CD14-positive monocyte (primary cell): ENCODE results near the gene POLG. TPM values are rescaled to one million over a fixed set of nuclear protein-coding genes. Genes with fewer than 3 reads are reported as not detected.

Experiments used
- DNase-seq, 3 donors: peaks; one replicate each; pipeline ENCODE4 v3.0.0-alpha.2; 2011 to 2022
- H2AFZ ChIP-seq: 2 replicates; pipeline ENCODE4 v1.6.0; 2012; ENCODE audit warnings: mild to moderate bottlenecking, low read depth, low read length, inconsistent platforms; ENCODE audit not compliant: insufficient read depth, poor library complexity, severe bottlenecking
- H3K27ac ChIP-seq, 2 donors: 1 replicate in 1 of 2; 2 replicates in 1 of 2; pipeline ENCODE4 v1.5.1; 2012 to 2013; ENCODE audit warnings: low read length in 2 of 2, control low read depth in 1 of 2, inconsistent platforms in 1 of 2, low read depth in 1 of 2, mild to moderate bottlenecking in 1 of 2
- H3K27me3 ChIP-seq, 2 donors: one replicate each; pipeline versions ENCODE4 v1.6.0 to v1.6.1; 2011 to 2013; ENCODE audit warnings: low read length in 2 of 2; ENCODE audit not compliant: control insufficient read depth in 2 of 2, insufficient read depth in 2 of 2
- H3K36me3 ChIP-seq, 2 donors: replicated peaks in 1 of 2; 1 replicate in 1 of 2; 2 replicates in 1 of 2; pipeline versions ENCODE4 v1.5.1 to v1.6.1; 2012 to 2013; ENCODE audit warnings: low read length in 2 of 2, control low read depth in 1 of 2, inconsistent platforms in 1 of 2, mild to moderate bottlenecking in 1 of 2; ENCODE audit not compliant: insufficient read depth in 2 of 2, control insufficient read depth in 1 of 2
- H3K4me1 ChIP-seq, 2 donors: 1 replicate in 1 of 2; 2 replicates in 1 of 2; pipeline versions ENCODE4 v1.5.1 to v1.6.1; 2012 to 2013; ENCODE audit warnings: low read length in 2 of 2, control low read depth in 1 of 2, inconsistent platforms in 1 of 2, mild to moderate bottlenecking in 1 of 2, moderate library complexity in 1 of 2; ENCODE audit not compliant: insufficient read depth in 2 of 2, control insufficient read depth in 1 of 2
- H3K4me2 ChIP-seq: replicated peaks from 2 replicates; pipeline ENCODE3; 2012; ENCODE audit warnings: low read length, moderate library complexity, mild to moderate bottlenecking; ENCODE audit not compliant: poor library complexity, severe bottlenecking; ENCODE audit errors: extremely low read depth
- H3K4me3 ChIP-seq, 3 experiments: fragments of 200-600 bp in 1 of 3; sonication (generic) in 1 of 3; replicated peaks in 1 of 3; 1 replicate in 2 of 3; 2 replicates in 1 of 3; pipeline ENCODE4 v1.5.1; 2011 to 2013; ENCODE audit warnings: low read length in 3 of 3, mild to moderate bottlenecking in 3 of 3, control low read depth in 2 of 3, low read depth in 2 of 3, inconsistent platforms in 1 of 3, moderate library complexity in 1 of 3
- H3K79me2 ChIP-seq: 2 replicates; pipeline ENCODE4 v1.6.0; 2012; ENCODE audit warnings: mild to moderate bottlenecking, control low read depth, inconsistent platforms, low read length, moderate library complexity; ENCODE audit not compliant: insufficient read depth
- H3K9ac ChIP-seq: 2 replicates; pipeline ENCODE4 v1.6.0; 2017; ENCODE audit warnings: low read length, mild to moderate bottlenecking; ENCODE audit not compliant: insufficient read depth, poor library complexity, severe bottlenecking
- H3K9me3 ChIP-seq, 2 donors: replicated peaks in 1 of 2; 1 replicate in 1 of 2; 2 replicates in 1 of 2; pipeline versions ENCODE4 v1.5.1 to v1.6.1; 2012 to 2013; ENCODE audit warnings: low read length in 2 of 2, control low read depth in 1 of 2; ENCODE audit not compliant: control insufficient read depth in 1 of 2, insufficient read depth in 1 of 2
- H4K20me1 ChIP-seq: 2 replicates; pipeline ENCODE4 v1.6.0; 2012; ENCODE audit warnings: mild to moderate bottlenecking, low read length, control low read depth, moderate library complexity; ENCODE audit not compliant: insufficient read depth
- H3K27ac Mint-ChIP-seq, 7 donors: one replicate each; pipeline ENCODE4 v1.8.0; 2020; ENCODE audit warnings: mild to moderate bottlenecking in 7 of 7, mixed read lengths in 7 of 7, moderate library complexity in 6 of 7, inconsistent platforms in 2 of 7
- H3K27me3 Mint-ChIP-seq, 3 donors: one replicate each; pipeline ENCODE4 v1.8.0; 2021 to 2022; ENCODE audit warnings: low read depth in 3 of 3, mild to moderate bottlenecking in 3 of 3, mixed read lengths in 3 of 3, moderate library complexity in 3 of 3, inconsistent platforms in 1 of 3
- H3K36me3 Mint-ChIP-seq, 2 donors: one replicate each; pipeline ENCODE4 v1.8.0; 2020; ENCODE audit warnings: mixed read lengths in 2 of 2, inconsistent platforms in 1 of 2, mild to moderate bottlenecking in 1 of 2
- H3K4me1 Mint-ChIP-seq: one replicate; pipeline ENCODE4 v1.8.0; 2020; ENCODE audit warnings: mild to moderate bottlenecking, mixed read lengths
- H3K4me3 Mint-ChIP-seq, 2 donors: one replicate each; pipeline ENCODE4 v1.8.0; 2020; ENCODE audit warnings: mild to moderate bottlenecking in 2 of 2, mixed read lengths in 2 of 2, moderate library complexity in 1 of 2
- H3K9me3 Mint-ChIP-seq, 7 donors: one replicate each; pipeline ENCODE4 v1.8.0; 2020 to 2022; ENCODE audit warnings: mixed read lengths in 7 of 7, mild to moderate bottlenecking in 6 of 7, moderate library complexity in 6 of 7, inconsistent platforms in 2 of 7
- WGBS: methylation state at CpG from one replicate; pipeline ENCODE4 v1.1.5; 2013; ENCODE audit warnings: missing lambda C conversion rate; ENCODE audit not compliant: insufficient coverage; 5-methylcytosine and 5-hydroxymethylcytosine counted together
- intact Hi-C, 2 donors: fragments of 100-400 bp; cut with micrococcal nuclease; formaldehyde crosslinking; loops; one replicate each; pipeline versions ENCODE4 v1.15.0 to v1.15.1; 2023
- polyA plus RNA-seq, 3 donors: library from polyadenylated mRNA; depleted of rRNA in 1 of 3; unstranded in 2 of 3; stranded (reverse) in 1 of 3; fragments of 300-500 nt in 2 of 3; fragments of >200 nt in 1 of 3; fragmentation: Illumina TruSeq in 2 of 3; gene quantifications; 1 replicate in 2 of 3; 2 replicates in 1 of 3; pipeline ENCODE4 v1.2.3, GENCODE V29; 2012 to 2021
- TF ChIP-seq, protein P1 (sequence below): fragments of 200-600 bp; IDR thresholded peaks from one replicate; pipeline ENCODE4 v1.8.0; 2022; ENCODE audit warnings: antibody characterized with exemption, mild to moderate bottlenecking

The POLG gene
- polyA plus RNA-seq, 3 donors = 19.2 to 66.7 (median 21.6) TPM

- Mint-ChIP-seq H3K36me3 (peaks cover 47 to 78% of the 10 kb centered on the region in 2 donors), H3K27me3 (no peaks in the 10 kb centered on the region), H3K4me3 (no peak overlapping the region), H3K4me1 (peaks cover 14% of the 10 kb centered on the region), H3K9me3 (no peaks in the 10 kb centered on the region), H3K27ac (no peak overlapping the region)
- Histone ChIP-seq H3K9ac (no peak overlapping the region), H3K27me3 (no peaks in the 10 kb centered on the region), H3K9me3 (no peaks in the 10 kb centered on the region), H3K4me3 (no peak overlapping the region), H3K4me1 (no peaks in the 10 kb centered on the region), H4K20me1 (no peaks in the 10 kb centered on the region), H3K27ac (no peak overlapping the region), H3K4me2 (no peak overlapping the region), H3K79me2 (no peaks in the 10 kb centered on the region), H2AFZ (no peak overlapping the region), H3K36me3 (peaks cover 26 to 65% of the 10 kb centered on the region in 2 donors)
- DNase-seq = no peak
- intact Hi-C loops = no loop called here
- TF ChIP-seq, protein P1, sequence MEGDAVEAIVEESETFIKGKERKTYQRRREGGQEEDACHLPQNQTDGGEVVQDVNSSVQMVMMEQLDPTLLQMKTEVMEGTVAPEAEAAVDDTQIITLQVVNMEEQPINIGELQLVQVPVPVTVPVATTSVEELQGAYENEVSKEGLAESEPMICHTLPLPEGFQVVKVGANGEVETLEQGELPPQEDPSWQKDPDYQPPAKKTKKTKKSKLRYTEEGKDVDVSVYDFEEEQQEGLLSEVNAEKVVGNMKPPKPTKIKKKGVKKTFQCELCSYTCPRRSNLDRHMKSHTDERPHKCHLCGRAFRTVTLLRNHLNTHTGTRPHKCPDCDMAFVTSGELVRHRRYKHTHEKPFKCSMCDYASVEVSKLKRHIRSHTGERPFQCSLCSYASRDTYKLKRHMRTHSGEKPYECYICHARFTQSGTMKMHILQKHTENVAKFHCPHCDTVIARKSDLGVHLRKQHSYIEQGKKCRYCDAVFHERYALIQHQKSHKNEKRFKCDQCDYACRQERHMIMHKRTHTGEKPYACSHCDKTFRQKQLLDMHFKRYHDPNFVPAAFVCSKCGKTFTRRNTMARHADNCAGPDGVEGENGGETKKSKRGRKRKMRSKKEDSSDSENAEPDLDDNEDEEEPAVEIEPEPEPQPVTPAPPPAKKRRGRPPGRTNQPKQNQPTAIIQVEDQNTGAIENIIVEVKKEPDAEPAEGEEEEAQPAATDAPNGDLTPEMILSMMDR = no peak
- 100% methylated on average over 1 of the region's 3 CpGs for WGBS
Observed at GRCh38 chr15:89308236-89308635, 26.4 kb downstream of the POLG start.

GRCh38 chr15:89307791-89308190 lies 26.8 kb downstream of the POLG start:
- Mint-ChIP-seq H3K27me3 (no peaks in the 10 kb centered on the region), H3K4me3 (no peak overlapping the region), H3K27ac (no peak overlapping the region), H3K36me3 (peaks cover 45 to 78% of the 10 kb centered on the region in 2 donors), H3K4me1 (peaks cover 14% of the 10 kb centered on the region), H3K9me3 (no peaks in the 10 kb centered on the region)
- H3K9me3 ChIP-seq = no peaks in the 10 kb centered on the region
- TF ChIP-seq, protein P1 = no peak
- H3K9ac ChIP-seq = no peak overlapping the region
- no peak overlapping the region for H3K27ac ChIP-seq
- no peak overlapping the region for H3K4me2 ChIP-seq
- no peaks in the 10 kb centered on the region for H4K20me1 ChIP-seq
- H2AFZ ChIP-seq = no peak overlapping the region
- no peak for DNase-seq
- intact Hi-C loops = no loop called here
- no peak overlapping the region for H3K4me3 ChIP-seq
- no peaks in the 10 kb centered on the region for H3K27me3 ChIP-seq
- H3K4me1 ChIP-seq = no peaks in the 10 kb centered on the region
- H3K79me2 ChIP-seq = no peaks in the 10 kb centered on the region
- WGBS = 100% methylated on average over 1 of the region's 2 CpGs
- H3K36me3 ChIP-seq = peaks cover 26 to 65% of the 10 kb centered on the region in 2 donors
